SU-DHL-6 (cell line): Measurements from ENCODE around the gene KCNK18.
"Not testable (repeated sequence)": the region's sequence is repeated elsewhere in the genome, so short reads cannot be mapped to it uniquely, and the experiment has no call there.

Source experiments
- EZH2phosphoT487 ChIP-seq: fragments of 200-600 bp; sonication (generic), shearing (Covaris generic); conservative IDR thresholded peaks from 2 replicates; pipeline ENCODE4 v1.6.1; 2018; ENCODE audit warnings: mild to moderate bottlenecking, antibody characterized with exemption, low read length, moderate library complexity, mixed read lengths
- TF ChIP-seq, protein P1 (sequence below): fragments of 200-600 bp; sonication (generic); IDR thresholded peaks from one replicate; pipeline ENCODE4 v1.5.1; 2017; ENCODE audit warnings: antibody characterized with exemption, mild to moderate bottlenecking, low read length, moderate library complexity; ENCODE audit not compliant: insufficient read depth, poor library complexity, severe bottlenecking

DNA sequence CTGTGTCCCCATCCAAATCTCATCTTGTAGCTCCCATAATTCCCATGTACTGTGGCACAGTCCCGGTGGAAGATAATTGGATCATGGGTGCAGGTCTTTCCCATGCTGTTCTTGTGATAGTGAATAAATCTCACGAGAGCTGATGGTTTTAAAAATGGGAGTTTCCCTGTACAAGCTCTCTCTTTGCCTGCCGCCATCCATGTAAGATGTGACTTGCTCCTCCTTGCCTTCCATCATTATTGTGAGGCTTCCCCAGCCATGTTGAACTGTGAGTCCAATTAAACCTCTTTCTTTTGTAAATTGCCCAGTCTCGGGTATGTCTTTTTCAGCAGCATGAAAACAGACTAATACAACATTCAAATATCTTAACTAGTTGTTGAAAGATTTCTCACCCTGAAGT is 32.8 kb downstream of the KCNK18 start:
- TF ChIP-seq, protein P1, sequence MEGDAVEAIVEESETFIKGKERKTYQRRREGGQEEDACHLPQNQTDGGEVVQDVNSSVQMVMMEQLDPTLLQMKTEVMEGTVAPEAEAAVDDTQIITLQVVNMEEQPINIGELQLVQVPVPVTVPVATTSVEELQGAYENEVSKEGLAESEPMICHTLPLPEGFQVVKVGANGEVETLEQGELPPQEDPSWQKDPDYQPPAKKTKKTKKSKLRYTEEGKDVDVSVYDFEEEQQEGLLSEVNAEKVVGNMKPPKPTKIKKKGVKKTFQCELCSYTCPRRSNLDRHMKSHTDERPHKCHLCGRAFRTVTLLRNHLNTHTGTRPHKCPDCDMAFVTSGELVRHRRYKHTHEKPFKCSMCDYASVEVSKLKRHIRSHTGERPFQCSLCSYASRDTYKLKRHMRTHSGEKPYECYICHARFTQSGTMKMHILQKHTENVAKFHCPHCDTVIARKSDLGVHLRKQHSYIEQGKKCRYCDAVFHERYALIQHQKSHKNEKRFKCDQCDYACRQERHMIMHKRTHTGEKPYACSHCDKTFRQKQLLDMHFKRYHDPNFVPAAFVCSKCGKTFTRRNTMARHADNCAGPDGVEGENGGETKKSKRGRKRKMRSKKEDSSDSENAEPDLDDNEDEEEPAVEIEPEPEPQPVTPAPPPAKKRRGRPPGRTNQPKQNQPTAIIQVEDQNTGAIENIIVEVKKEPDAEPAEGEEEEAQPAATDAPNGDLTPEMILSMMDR, result not testable (repeated sequence)
- not testable (repeated sequence) for TF ChIP-seq EZH2phosphoT487
